ENCODE data around the gene HS1BP3. TPM values are rescaled to one million over a fixed set of nuclear protein-coding genes. Genes with fewer than 3 reads are reported as not detected.
A peak's percentile ranks its signal among the peaks of the same experiment; 100 is the strongest.

HS1BP3 gene
- total RNA-seq, 4 donors from 2014 or later = 30.8 to 42.7 (median 41.7) TPM

DNA sequence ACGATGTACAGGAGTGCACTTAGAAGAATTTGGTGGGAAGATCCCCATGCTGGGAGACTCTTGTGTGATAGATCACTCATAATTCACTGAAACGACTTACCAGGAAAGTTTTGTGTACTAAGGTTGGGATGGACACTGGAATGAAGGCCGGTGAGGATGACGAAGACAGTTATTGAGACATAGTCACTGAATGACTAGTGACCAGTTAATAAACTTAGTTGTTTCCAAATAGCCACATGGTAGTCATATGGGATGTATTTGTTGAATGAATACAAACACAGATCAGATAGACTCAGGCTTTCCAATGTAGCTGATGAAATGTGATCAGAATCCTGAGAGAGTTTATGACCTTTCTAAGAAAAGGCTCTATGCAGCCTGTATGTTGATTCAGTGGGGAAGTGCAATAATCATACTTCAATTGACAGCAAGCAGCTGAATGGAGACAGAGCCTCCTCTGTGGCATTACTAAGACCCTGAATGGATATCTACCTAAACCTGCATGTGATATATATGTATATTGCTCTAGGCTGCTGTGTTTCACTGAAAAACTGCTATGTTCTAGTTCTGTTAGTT, 36.4 kb upstream of the HS1BP3 start:
- no peak overlapping the region for H3K27ac ChIP-seq
- intact Hi-C loops (cut with DNase I) = no loop called here
- H3K9me3 ChIP-seq = no peaks in the 10 kb centered on the region
- H3K4me3 ChIP-seq (replicated peaks in 1 of 3) = no peak overlapping the region
- 94 to 97% methylated on average over 4 of the region's 4 CpGs for WGBS, 2 donors
- no peaks in the 10 kb centered on the region for H3K4me1 ChIP-seq
- peaks cover 0 to 10% of the 10 kb centered on the region in 2 donors for H3K36me3 ChIP-seq
- no peaks in the 10 kb centered on the region for H3K27me3 ChIP-seq
- TF ChIP-seq POLR2A (IDR thresholded peaks at IDR 0.05) (no peak), CTCF (IDR thresholded peaks at IDR 0.05) (no peak)
- DNase-seq = no peak

DNA sequence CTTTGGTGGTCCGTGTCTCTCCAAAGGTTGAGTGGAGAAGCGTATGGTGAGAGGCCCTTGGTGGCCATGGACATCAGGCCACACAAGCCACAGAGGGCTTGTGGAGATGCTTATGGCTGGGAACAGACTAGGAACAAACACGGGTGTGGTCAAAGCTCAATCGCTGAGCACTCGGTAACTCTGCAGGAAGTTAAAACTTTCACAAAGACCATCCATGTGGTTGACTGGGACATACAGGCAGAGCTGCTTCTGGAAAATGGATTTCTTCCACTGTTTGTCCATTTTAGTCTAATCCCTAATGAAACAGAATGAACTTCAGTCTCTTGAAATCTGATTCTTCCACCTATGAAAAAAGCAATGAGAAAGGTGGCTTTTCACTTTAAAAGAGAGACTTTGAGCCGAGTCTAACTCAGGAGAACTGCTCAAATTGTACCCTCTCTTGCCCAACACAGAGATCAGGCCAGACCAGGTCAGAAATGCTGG, 33.7 kb upstream of the HS1BP3 start:
- Histone ChIP-seq H3K36me3 (peaks cover 0 to 10% of the 10 kb centered on the region in 2 donors), H3K4me3 (replicated peaks in 1 of 3) (no peak overlapping the region), H3K9me3 (no peaks in the 10 kb centered on the region), H3K27ac (no peak overlapping the region), H3K27me3 (no peaks in the 10 kb centered on the region), H3K4me1 (no peaks in the 10 kb centered on the region)
- intact Hi-C loops (cut with DNase I) = no loop called here
- no peak for DNase-seq
- WGBS, 2 donors = 92 to 95% methylated on average over 6 of the region's 6 CpGs
- TF ChIP-seq POLR2A (IDR thresholded peaks at IDR 0.05) = no peak
- TF ChIP-seq CTCF (IDR thresholded peaks at IDR 0.05) = no peak

- no peak overlapping the region for H3K27ac ChIP-seq
- WGBS, 2 donors = 68 to 72% methylated on average over 7 of the region's 7 CpGs
- no peaks in the 10 kb centered on the region for H3K27me3 ChIP-seq
- no peaks in the 10 kb centered on the region for H3K4me1 ChIP-seq
- no peak for DNase-seq
- H3K4me3 ChIP-seq (replicated peaks in 1 of 3) = no peak overlapping the region
- H3K36me3 ChIP-seq = peaks cover 0 to 10% of the 10 kb centered on the region in 2 donors
- intact Hi-C loops (cut with DNase I) = no loop called here
- TF ChIP-seq POLR2A (IDR thresholded peaks at IDR 0.05) = no peak
- peak in 1 of 6 experiments; percentile 30 for TF ChIP-seq CTCF (IDR thresholded peaks at IDR 0.05)
- H3K9me3 ChIP-seq = no peaks in the 10 kb centered on the region
Measured at GRCh38 chr2:20682167-20682920, 31.4 kb upstream of the HS1BP3 start.

- Histone ChIP-seq H3K4me1 (no peaks in the 10 kb centered on the region), H3K36me3 (peaks cover 0 to under 1% of the 10 kb centered on the region in 2 donors), H3K27ac (no peak overlapping the region), H3K9me3 (no peaks in the 10 kb centered on the region), H3K4me3 (replicated peaks in 1 of 3) (no peak overlapping the region), H3K27me3 (no peaks in the 10 kb centered on the region)
- intact Hi-C loops (cut with DNase I) = no loop called here
- WGBS, 2 donors = 95% methylated on average over 5 to 8 of the region's 10 CpGs
- TF ChIP-seq CTCF (IDR thresholded peaks at IDR 0.05) = no peak
- TF ChIP-seq POLR2A (IDR thresholded peaks at IDR 0.05) = no peak
- DNase-seq = no peak
Measured at GRCh38 chr2:20680744-20681375, 30.0 kb upstream of the HS1BP3 start.

DNA sequence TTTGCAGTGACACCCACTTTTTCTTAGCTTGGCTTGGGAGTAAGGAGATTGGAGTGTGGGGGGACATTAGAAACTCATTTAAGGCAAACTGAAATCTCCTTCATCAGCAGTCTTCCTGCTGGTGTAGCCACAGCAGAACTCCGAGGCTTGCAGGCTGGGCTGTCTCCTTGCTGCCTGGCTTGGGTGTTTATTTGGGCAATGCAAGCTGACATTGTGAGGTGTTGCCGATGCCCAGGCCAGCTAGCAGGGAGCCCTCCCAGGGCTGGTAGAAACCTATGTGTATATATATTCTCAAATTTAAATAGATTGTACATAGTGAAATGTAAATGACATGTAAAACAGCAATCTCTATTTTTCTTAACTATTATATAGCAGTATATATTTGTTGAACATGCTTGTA, 27.9 kb upstream of the HS1BP3 start:
- H3K4me1 ChIP-seq = no peaks in the 10 kb centered on the region
- H3K4me3 ChIP-seq (replicated peaks in 1 of 3) = no peak overlapping the region
- H3K27ac ChIP-seq = no peak overlapping the region
- WGBS, 2 donors = 70 to 85% methylated on average over 2 of the region's 2 CpGs
- intact Hi-C loops (cut with DNase I) = no loop called here
- no peak for DNase-seq
- TF ChIP-seq POLR2A (IDR thresholded peaks at IDR 0.05) = no peak
- H3K9me3 ChIP-seq = no peaks in the 10 kb centered on the region
- no peaks in the 10 kb centered on the region for H3K27me3 ChIP-seq
- no peaks in the 10 kb centered on the region for H3K36me3 ChIP-seq

Measured in thyroid gland (tissue), 4 donors.